Caki2 (cell line): ENCODE measurements around the gene CTF1. TPM values are rescaled to one million over a fixed set of nuclear protein-coding genes. Genes with fewer than 3 reads are reported as not detected.
"Not testable (repeated sequence)": the region's sequence is repeated elsewhere in the genome, so short reads cannot be mapped to it uniquely, and the experiment has no call there.

Source experiments
- DNase-seq: peaks from one replicate; pipeline ENCODE4 v3.0.0-alpha.2; 2015; ENCODE audit warnings: low read depth
- in situ Hi-C: cut with HindIII; loops from 2 replicates; pipeline ENCODE4 v1.10.0; 2016; ENCODE audit warnings: low sequenced_read_pairs, low pct_unique_long_range_greater_than_20kb, mixed read lengths
- total RNA-seq: library from RNA; depleted of rRNA; stranded (reverse); fragments of >200 nt; shearing (Covaris generic); gene quantifications from 2 replicates; pipeline ENCODE4 v1.2.3, GENCODE V29; 2014; ENCODE audit warnings: low replicate concordance

Gene CTF1
- total RNA-seq, 1 experiment from 2014 or later = 0.84 TPM

GRCh38 chr16:30884760-30885159, 11.7 kb upstream of the CTF1 start:
- no peak for DNase-seq
- in situ Hi-C loops = no loop called here

- in situ Hi-C loops = no loop called here
- no peak for DNase-seq
Measured at GRCh38 chr16:30885196-30885595, 11.2 kb upstream of the CTF1 start.

GRCh38 chr16:30886145-30886544, 10.3 kb upstream of the CTF1 start:
- in situ Hi-C loops = no loop called here
- DNase-seq = no peak

- in situ Hi-C loops = no loop called here
- DNase-seq = no peak
Measured at GRCh38 chr16:30887927-30888326, 8.5 kb upstream of the CTF1 start.

GRCh38 chr16:30888856-30889499, 7.4 kb upstream of the CTF1 start:
- DNase-seq = no peak
- in situ Hi-C loops = no loop called here

- in situ Hi-C loops = no loop called here
- peak; percentile 88 for DNase-seq
Measured at GRCh38 chr16:30889721-30890120, 6.7 kb upstream of the CTF1 start.

- DNase-seq, in situ Hi-C loops: not testable (repeated sequence)
Measured at GRCh38 chr16:30891043-30891823, 5.2 kb upstream of the CTF1 start.

- no peak for DNase-seq
- in situ Hi-C loops = no loop called here
Measured at GRCh38 chr16:30892670-30893416, 3.6 kb upstream of the CTF1 start.

GRCh38 chr16:30893417-30893743, 3.0 kb upstream of the CTF1 start:
- no peak for DNase-seq
- in situ Hi-C loops = no loop called here

GRCh38 chr16:30893744-30894539, 2.5 kb upstream of the CTF1 start, which contains the start of gene BCL7C:
TSS of gene BCL7C (minus strand) at chr16:30894077. CDS start at chr16:30893944, 133 bp downstream.
- in situ Hi-C loops = no loop called here
- DNase-seq = peak; percentile 86

- in situ Hi-C loops = no loop called here
- DNase-seq = no peak
Measured at GRCh38 chr16:30894540-30895368, 1.7 kb upstream of the CTF1 start.

- DNase-seq = peak; percentile 76
- in situ Hi-C loops = no loop called here
Measured at GRCh38 chr16:30895627-30896260, 670 bp upstream of the CTF1 start.

- DNase-seq = peak; percentile 92
Measured at GRCh38 chr16:30896889-30897733, 697 bp downstream of the CTF1 start.

GRCh38 chr16:30899794-30900193, 3.4 kb downstream of the CTF1 start:
- DNase-seq = no peak
- in situ Hi-C loops = no loop called here

More at GRCh38 chr16:30896889-30897733, 697 bp downstream of the CTF1 start:
- in situ Hi-C loops = no loop called here

- in situ Hi-C loops = no loop called here
- no peak for DNase-seq
Measured at GRCh38 chr16:30900588-30900987, 4.2 kb downstream of the CTF1 start.
